GM19240 (cell line): ENCODE results near the gene RDH16.
"Not testable (repeated sequence)": the region's sequence is repeated elsewhere in the genome, so short reads cannot be mapped to it uniquely, and the experiment has no call there.

Experiments
- DNase-seq: peaks from one replicate; pipeline ENCODE4 v3.0.0; 2011; ENCODE audit warnings: low spot score; ENCODE audit not compliant: insufficient read length

RDH16 gene

GRCh38 chr12:56989861-56990610 is 32.6 kb upstream of the RDH16 start:
- no peak for DNase-seq

GRCh38 chr12:56988207-56988739 is 30.9 kb upstream of the RDH16 start:
- no peak for DNase-seq

GRCh38 chr12:56987551-56988053 is 30.2 kb upstream of the RDH16 start:
- peak; percentile 72 for DNase-seq

- DNase-seq, result no peak
These were observed 29.6 kb upstream of the RDH16 start for GRCh38 chr12:56987011-56987410.

DNA sequence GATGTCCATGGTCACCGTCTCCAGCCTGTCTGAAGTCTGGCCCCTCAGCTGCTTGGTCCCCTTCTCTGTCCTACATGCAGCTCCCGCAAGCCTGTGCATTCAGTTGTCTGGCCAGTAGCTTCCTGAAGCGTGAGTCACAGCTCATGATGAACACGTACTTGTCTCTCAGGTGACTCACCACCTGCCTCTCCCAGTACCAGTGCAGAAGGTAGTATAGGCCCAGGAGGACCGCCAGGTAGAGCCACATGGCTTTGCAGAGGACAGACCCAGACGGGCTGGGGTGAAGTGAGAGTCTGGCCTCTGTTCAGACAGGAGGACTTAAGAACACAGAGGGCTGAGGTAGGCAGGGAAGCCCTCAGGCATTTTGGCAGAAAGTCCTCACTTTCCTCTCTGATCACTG is 28.3 kb upstream of the RDH16 start:
- not testable (repeated sequence) for DNase-seq

GRCh38 chr12:56983386-56983785 is 26.0 kb upstream of the RDH16 start:
- DNase-seq, result no peak

GRCh38 chr12:56982578-56983236 is 25.3 kb upstream of the RDH16 start:
- not testable (repeated sequence) for DNase-seq

- DNase-seq, result no peak
These were observed 23.6 kb upstream of the RDH16 start for GRCh38 chr12:56980941-56981530.

DNA sequence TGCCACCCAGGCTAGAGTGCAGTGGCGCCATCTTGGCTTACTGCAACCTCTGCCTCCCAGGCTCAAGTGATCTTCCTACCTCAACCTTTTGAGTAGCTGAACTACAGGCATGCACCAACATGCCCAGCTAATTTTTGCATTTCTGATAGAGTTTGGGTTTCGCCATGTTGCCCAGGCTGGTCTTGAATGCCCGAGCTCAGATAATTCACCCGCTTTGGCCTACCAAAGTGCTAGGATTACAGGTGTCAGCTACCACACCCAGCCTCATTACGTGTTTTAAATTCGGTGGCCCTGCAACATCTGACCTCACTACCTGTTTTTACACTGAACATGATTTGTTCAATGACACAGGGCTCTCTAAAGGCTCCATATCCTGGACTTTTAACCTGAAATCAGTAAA is 22.9 kb upstream of the RDH16 start:
- DNase-seq, result no peak

GRCh38 chr12:56979628-56980027 is 22.2 kb upstream of the RDH16 start:
- no peak for DNase-seq

DNA sequence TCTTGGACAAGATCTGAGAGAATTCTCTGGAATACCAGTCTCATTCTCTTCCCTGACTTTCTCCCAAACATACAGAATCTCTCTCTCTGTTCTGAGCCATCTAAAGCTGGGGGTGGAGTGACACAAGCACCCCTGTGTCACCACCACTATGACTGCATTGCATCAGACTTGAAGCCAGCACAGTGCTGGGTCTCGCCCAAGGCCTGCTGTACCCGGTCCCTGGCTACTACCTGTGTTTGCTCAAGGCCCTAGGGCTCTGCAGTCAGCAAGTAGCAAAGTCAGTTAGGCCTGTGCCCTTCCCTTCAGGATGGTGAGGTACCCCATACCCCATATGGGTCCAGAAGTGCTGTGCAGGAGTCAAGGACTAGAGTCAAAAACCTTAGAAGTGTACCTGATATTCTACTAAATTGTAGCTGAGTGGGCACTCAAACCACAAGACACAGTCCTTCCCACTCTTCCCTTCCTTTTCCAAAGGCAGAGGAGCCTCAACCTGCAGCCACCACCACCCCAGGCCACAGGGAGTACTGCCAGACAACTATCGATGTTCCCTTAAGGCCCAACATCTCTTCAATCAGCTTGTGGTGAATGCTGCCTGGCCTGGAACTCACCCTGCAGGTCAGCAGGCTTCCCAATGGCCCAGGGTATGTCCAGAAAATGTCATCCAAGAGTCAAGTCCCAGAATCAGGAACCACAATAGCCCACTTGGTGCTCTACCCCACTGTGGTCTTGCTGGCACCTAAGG is 21.2 kb upstream of the RDH16 start:
- no peak for DNase-seq

DNA sequence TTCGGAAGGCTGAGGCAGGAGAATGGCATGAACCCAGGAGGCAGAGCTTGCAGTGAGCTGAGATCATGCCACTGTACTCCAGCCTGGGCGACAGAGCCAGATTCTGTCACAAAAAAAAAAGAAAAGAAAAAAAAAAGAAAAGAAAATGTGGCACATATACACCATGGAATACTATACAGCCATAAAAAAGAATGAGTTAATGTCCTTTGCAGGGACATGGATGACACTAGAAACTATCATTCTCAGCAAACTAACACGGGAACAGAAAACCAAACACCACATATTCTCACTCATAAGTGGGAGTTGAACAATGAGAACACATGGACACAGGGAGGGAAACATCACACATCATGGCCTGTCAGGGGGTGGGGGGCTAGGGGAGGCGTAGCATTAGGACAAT is 20.0 kb upstream of the RDH16 start:
- not testable (repeated sequence) for DNase-seq

DNA sequence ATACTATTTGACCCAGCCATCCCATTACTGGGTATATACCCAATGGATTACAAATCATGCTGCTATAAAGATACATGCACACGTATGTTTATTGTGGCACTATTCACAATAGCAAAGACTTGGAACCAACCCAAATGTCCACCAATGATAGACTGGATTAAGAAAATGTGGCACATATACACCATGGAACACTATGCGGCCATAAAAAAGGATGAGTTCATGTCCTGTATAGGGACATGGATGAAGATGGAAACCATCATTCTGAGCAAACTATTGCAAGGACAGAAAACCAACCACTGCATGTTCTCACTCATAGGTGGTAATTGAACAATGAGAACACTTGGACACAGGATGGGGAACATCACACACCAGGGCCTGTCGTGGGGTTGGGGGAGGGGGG is 16.8 kb upstream of the RDH16 start:
- not testable (repeated sequence) for DNase-seq

DNA sequence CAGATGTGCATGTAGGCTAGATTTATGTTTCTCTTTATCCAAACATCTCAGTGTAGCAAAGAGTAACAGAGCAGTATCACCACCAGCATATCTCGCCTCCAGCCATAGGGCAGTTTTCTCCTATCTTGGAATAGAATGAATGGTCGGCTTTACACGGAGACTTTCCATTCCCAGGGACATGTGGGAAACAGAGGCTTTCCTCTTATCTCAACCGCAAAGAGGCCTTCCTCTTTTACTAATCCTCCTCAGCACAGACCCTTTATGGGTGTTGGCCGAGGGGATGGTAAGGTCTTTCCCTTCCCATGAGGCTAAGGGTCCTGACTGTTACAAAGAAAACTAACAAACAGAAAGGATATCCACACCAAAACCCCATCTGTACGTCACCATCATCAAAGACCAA is 11.5 kb upstream of the RDH16 start:
- not testable (repeated sequence) for DNase-seq

DNA sequence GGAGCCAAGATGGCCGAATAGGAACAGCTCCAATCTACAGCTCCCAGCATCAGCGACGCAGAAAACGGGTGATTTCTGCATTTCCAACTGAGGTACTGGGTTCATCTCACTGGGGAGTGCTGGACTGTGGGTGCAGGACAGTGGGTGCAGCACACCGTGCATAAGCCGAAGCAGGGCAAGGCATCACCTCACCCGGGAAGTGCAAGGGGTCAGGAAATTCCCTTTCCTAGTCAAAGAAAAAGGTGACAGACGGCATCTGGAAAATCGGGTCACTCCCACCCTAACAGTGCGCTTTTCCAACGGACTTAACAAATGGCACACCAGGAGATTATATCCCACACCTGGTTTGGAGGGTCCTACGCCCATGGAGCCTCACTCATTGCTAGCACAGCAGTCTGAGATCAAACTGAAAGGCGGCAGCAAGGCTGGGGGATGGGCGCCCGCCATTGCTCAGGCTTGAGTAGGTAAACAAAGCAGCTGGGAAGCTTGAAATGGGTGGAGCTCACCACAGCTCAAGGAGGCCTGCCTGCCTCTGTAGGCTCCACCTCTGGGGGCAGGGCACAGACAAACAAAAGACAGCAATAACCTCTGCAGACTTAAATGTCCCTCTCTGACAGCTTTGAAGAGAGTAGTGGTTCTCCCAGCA is 8.7 kb upstream of the RDH16 start:
- DNase-seq, result not testable (repeated sequence)

GRCh38 chr12:56965124-56965523 is 7.7 kb upstream of the RDH16 start:
- DNase-seq, result not testable (repeated sequence)

GRCh38 chr12:56963557-56963956 is 6.1 kb upstream of the RDH16 start:
- not testable (repeated sequence) for DNase-seq

DNA sequence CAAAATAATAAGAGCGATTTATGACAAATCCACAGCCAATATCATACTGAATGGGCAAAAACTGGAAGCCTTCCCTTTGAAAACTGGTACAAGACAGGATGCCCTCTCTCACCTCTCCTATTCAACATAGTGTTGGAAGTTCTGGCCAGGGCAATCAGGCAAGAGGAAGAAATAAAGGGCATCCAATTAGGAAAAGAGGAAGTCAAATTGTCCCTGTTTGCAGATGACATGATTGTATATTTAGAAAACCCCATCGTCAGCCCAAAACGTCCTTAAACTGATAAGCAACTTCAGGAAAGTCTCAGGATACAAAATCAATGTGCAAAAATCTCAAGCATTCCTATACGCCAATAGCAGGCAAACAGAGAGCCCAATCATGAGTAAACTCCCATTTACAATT is 4.8 kb upstream of the RDH16 start:
- DNase-seq, result not testable (repeated sequence)

GRCh38 chr12:56958422-56958821 is 1.0 kb upstream of the RDH16 start:
- no peak for DNase-seq

GRCh38 chr12:56955631-56956256 is 1.7 kb downstream of the RDH16 start:
- no peak for DNase-seq
